ENCODE data around the gene PHEX.
A peak's percentile ranks its signal among the peaks of the same experiment; 100 is the strongest.

PHEX gene

GRCh38 chrX:22150371-22150770 lies 118.2 kb downstream of the PHEX start:
- DNase-seq (ENCODE audit: low read depth), result no peak

- DNase-seq (ENCODE audit: low read depth), result no peak
These were observed 123.0 kb downstream of the PHEX start for GRCh38 chrX:22155126-22155525.

- peak; percentile 66 for DNase-seq (ENCODE audit: low read depth)
These were observed 126.9 kb downstream of the PHEX start for GRCh38 chrX:22159071-22159470.

- no peak for DNase-seq (ENCODE audit: low read depth)
These were observed 131.2 kb downstream of the PHEX start for GRCh38 chrX:22163326-22163725.

GRCh38 chrX:22164770-22165388 lies 132.8 kb downstream of the PHEX start:
- peak; percentile 82 for DNase-seq (ENCODE audit: low read depth)

- DNase-seq (ENCODE audit: low read depth), result peak; percentile 57
These were observed 133.8 kb downstream of the PHEX start for GRCh38 chrX:22165732-22166457.

- DNase-seq (ENCODE audit: low read depth), result no peak
These were observed 139.3 kb downstream of the PHEX start for GRCh38 chrX:22171287-22172060.

GRCh38 chrX:22173966-22174365 lies 141.8 kb downstream of the PHEX start:
- DNase-seq (ENCODE audit: low read depth), result no peak

GRCh38 chrX:22177950-22178515 lies 145.9 kb downstream of the PHEX start:
- no peak for DNase-seq (ENCODE audit: low read depth)

- DNase-seq (ENCODE audit: low read depth), result no peak
These were observed 152.0 kb downstream of the PHEX start for GRCh38 chrX:22184096-22184495.

- DNase-seq (ENCODE audit: low read depth), result no peak
These were observed 154.0 kb downstream of the PHEX start for GRCh38 chrX:22186165-22186564.

GRCh38 chrX:22192419-22193060 lies 160.4 kb downstream of the PHEX start:
- peak; percentile 61 for DNase-seq (ENCODE audit: low read depth)

- no peak for DNase-seq (ENCODE audit: low read depth)
These were observed 161.9 kb downstream of the PHEX start for GRCh38 chrX:22193851-22194659.

- DNase-seq (ENCODE audit: low read depth), result no peak
These were observed 162.5 kb downstream of the PHEX start for GRCh38 chrX:22194660-22194945.

GRCh38 chrX:22196149-22196548 lies 164.0 kb downstream of the PHEX start:
- DNase-seq (ENCODE audit: low read depth), result peak; percentile 75

GRCh38 chrX:22202251-22202650 lies 170.1 kb downstream of the PHEX start:
- DNase-seq (ENCODE audit: low read depth), result no peak

GRCh38 chrX:22203186-22203585 lies 171.1 kb downstream of the PHEX start:
- DNase-seq (ENCODE audit: low read depth), result no peak

- no peak for DNase-seq (ENCODE audit: low read depth)
These were observed 174.7 kb downstream of the PHEX start for GRCh38 chrX:22206781-22207180.

- peak; percentile 81 for DNase-seq (ENCODE audit: low read depth)
These were observed 188.8 kb downstream of the PHEX start for GRCh38 chrX:22220941-22221340.

GRCh38 chrX:22234380-22234779 lies 202.3 kb downstream of the PHEX start:
- no peak for DNase-seq (ENCODE audit: low read depth)

- DNase-seq (ENCODE audit: low read depth), result peak; percentile 57
These were observed 205.4 kb downstream of the PHEX start for GRCh38 chrX:22237479-22237878.

- peak; percentile 82 for DNase-seq (ENCODE audit: low read depth)
These were observed 214.5 kb downstream of the PHEX start for GRCh38 chrX:22246620-22247019.
